Femur (tissue), 1 donor: ENCODE results near the gene TASL.
"Not testable (repeated sequence)": the region's sequence is repeated elsewhere in the genome, so short reads cannot be mapped to it uniquely, and the experiment has no call there.

ENCODE experiments used
- DNase-seq: peaks from one replicate; pipeline ENCODE4 v3.0.0-alpha.2; 2017

The TASL gene

GRCh38 chrX:30573125-30573524 is 4.4 kb downstream of the TASL start:
- DNase-seq = no peak

- DNase-seq = no peak
These were observed 4.9 kb downstream of the TASL start for GRCh38 chrX:30572678-30573077.

GRCh38 chrX:30572004-30572403 is 5.6 kb downstream of the TASL start:
- no peak for DNase-seq

GRCh38 chrX:30570505-30570904 is 7.1 kb downstream of the TASL start:
- DNase-seq = no peak

- DNase-seq = no peak
These were observed 9.4 kb downstream of the TASL start for GRCh38 chrX:30568136-30568535.

- not testable (repeated sequence) for DNase-seq
These were observed 14.5 kb downstream of the TASL start for GRCh38 chrX:30563070-30563469.

GRCh38 chrX:30561191-30561590 is 16.4 kb downstream of the TASL start:
- DNase-seq = peak; percentile 41

GRCh38 chrX:30538271-30538670 is 39.3 kb downstream of the TASL start:
- no peak for DNase-seq

- DNase-seq = no peak
These were observed 43.7 kb downstream of the TASL start for GRCh38 chrX:30533835-30534234.

- DNase-seq = no peak
These were observed 44.3 kb downstream of the TASL start for GRCh38 chrX:30533266-30533665.

- no peak for DNase-seq
These were observed 47.0 kb downstream of the TASL start for GRCh38 chrX:30530606-30531005.

- no peak for DNase-seq
These were observed 51.8 kb downstream of the TASL start for GRCh38 chrX:30525732-30526131.

- DNase-seq = no peak
These were observed 56.0 kb downstream of the TASL start for GRCh38 chrX:30521440-30522182.

GRCh38 chrX:30513284-30513683 is 64.3 kb downstream of the TASL start:
- no peak for DNase-seq
